Measurements from ENCODE around the gene RAP2A. TPM values are rescaled to one million over a fixed set of nuclear protein-coding genes. Genes with fewer than 3 reads are reported as not detected.

RAP2A gene
- 42.5 TPM for total RNA-seq
- long read RNA-seq, full-length matches to known transcripts = 46 of 51 reads
- long read RNA-seq, partial matches to known transcripts = 0 of 51 reads
- long read RNA-seq, other reads (novel, unspliced or antisense) = 5 of 51 reads

DNA sequence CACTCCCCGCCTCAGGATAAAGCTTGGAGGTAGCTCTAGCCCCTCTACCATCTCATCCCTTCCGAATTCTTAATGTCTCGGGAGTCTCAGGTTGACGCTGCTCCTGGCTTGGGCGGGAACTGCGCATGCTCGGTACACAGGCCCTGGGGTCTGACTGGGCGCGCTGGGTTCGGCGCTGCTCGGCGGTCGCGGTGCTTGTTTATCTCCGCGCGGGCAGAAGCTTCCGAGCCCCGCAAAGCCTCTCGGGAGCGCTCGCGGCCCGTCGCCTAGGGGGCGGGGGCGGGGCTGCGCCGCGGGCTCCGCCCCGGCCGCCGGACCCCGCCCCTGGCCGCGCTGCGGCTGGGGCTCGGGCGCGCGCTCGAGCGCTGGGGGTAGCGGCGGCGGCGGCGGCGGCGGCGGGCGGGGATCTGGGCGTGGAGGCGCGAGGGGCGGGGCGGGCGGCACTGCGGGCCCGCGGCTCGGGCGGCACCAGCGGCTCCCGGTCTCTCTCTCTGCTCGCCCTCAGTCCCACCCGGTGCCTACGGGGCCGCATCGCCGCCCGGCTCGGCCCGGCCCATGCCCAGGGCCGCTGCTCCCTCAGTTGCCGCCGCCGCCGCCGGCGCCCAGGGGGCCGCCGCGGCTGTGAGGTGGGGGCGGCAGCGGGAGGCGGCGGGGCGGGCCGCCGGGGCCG, at the start of gene RAP2A:
RAP2A (plus strand) TSS at position 443 of the 670 bp plus-strand sequence. CDS start 302 bp downstream, outside the sequence.
- intact Hi-C loops (cut with DNase I) = no loop called here
- peaks cover 36% of the 10 kb centered on the region for H3K4me1 ChIP-seq
- H3K4me3 ChIP-seq = peak within 1 kb of the TSS; percentile 81

DNA sequence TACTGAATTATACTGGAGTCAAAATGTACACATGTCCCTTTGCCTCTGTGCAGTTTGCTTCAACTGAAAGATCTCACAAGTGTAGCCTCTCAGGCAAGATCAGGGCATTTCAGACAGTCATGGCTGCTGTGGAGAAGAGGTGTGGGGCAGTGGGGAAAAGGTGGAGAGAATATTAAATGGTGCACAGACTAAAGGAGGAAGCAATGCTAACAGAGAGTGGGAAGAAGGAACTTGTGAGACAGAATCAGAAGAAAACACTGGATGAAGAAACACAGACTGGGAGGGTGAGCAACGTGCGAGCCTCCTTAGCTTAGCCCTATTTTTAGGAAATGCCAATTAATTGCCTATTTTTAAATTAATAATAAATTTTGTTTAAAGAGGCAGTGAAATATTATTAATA, 49.6 kb upstream of the RAP2A start:
- DNase-seq (no peak), ATAC-seq (peak; percentile 34 to 47)
- TF ChIP-seq, protein P1, sequence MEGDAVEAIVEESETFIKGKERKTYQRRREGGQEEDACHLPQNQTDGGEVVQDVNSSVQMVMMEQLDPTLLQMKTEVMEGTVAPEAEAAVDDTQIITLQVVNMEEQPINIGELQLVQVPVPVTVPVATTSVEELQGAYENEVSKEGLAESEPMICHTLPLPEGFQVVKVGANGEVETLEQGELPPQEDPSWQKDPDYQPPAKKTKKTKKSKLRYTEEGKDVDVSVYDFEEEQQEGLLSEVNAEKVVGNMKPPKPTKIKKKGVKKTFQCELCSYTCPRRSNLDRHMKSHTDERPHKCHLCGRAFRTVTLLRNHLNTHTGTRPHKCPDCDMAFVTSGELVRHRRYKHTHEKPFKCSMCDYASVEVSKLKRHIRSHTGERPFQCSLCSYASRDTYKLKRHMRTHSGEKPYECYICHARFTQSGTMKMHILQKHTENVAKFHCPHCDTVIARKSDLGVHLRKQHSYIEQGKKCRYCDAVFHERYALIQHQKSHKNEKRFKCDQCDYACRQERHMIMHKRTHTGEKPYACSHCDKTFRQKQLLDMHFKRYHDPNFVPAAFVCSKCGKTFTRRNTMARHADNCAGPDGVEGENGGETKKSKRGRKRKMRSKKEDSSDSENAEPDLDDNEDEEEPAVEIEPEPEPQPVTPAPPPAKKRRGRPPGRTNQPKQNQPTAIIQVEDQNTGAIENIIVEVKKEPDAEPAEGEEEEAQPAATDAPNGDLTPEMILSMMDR (IDR thresholded peaks at IDR 0.05) = no peak
- peaks cover 27% of the 10 kb centered on the region for H3K4me1 ChIP-seq
- H3K4me3 ChIP-seq = no peak overlapping the region
- no peaks in the 10 kb centered on the region for H3K27me3 ChIP-seq (ENCODE audit: low read depth)
- intact Hi-C loops (cut with DNase I) = no loop called here
- peaks cover 13% of the 10 kb centered on the region for H3K36me3 ChIP-seq
- H3K9me3 ChIP-seq = no peaks in the 10 kb centered on the region
- H3K27ac ChIP-seq = peak overlapping the region; percentile 33

More for the DNA sequence above, at the start of gene RAP2A:
- TF ChIP-seq, protein P1 (IDR thresholded peaks at IDR 0.05) = no peak
- DNase-seq (peak; percentile 93), ATAC-seq (peak; percentile 90 to 92)
- no peaks in the 10 kb centered on the region for H3K9me3 ChIP-seq
- peak within 1 kb of the TSS; percentile 99 for H3K27ac ChIP-seq
- no peaks in the 10 kb centered on the region for H3K27me3 ChIP-seq (ENCODE audit: low read depth)
- H3K36me3 ChIP-seq = no peaks in the 10 kb centered on the region

DNA sequence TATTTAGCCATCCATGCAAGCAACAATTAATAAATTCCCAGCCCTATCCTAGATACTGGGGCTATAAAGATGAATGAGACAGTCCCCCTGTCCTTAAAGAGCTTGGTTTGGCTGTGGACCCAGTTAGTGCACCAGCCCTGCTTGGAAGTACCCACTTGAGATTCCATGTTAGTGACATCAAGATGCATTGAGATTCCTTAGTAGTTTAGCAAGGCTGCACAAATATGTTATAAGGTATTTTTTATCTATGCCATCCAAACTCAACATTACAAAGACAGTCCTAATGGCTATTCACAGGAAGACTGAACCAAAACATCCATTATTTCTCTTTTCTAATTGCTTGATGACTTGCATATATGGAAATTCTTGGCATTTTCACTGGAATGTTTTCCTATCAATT, 48.8 kb upstream of the RAP2A start:
- H3K9me3 ChIP-seq = no peaks in the 10 kb centered on the region
- peak overlapping the region; percentile 33 for H3K27ac ChIP-seq
- H3K4me3 ChIP-seq = no peak overlapping the region
- peaks cover 27% of the 10 kb centered on the region for H3K4me1 ChIP-seq
- peaks cover 13% of the 10 kb centered on the region for H3K36me3 ChIP-seq
- intact Hi-C loops (cut with DNase I) = no loop called here
- TF ChIP-seq, protein P1 (IDR thresholded peaks at IDR 0.05) = no peak
- ATAC-seq = peak; percentile 68 to 90
- no peak for DNase-seq
- no peaks in the 10 kb centered on the region for H3K27me3 ChIP-seq (ENCODE audit: low read depth)

DNA sequence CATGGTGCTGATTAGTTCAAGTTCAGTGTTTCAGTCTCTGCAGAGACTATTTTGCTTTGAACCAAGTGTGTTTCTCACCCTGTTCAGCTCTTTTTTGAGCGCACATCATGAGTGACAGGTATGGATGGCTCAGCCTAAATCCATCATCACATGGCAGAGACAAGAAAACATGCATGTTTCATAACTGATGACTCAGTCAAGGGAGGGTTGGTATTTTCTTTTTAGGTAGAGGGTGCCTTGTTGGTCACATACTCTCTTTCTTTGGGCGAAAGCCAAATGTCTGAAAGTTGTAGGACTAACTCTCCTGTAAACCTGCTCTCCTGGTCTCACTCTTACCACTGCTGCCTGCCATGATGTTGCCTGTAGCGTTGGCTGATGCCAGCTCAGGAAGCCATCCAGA, 48.1 kb upstream of the RAP2A start:
- intact Hi-C loops (cut with DNase I) = no loop called here
- H3K4me3 ChIP-seq = no peak overlapping the region
- ATAC-seq (no peak), DNase-seq (no peak)
- H3K36me3 ChIP-seq = peaks cover 13% of the 10 kb centered on the region
- H3K27me3 ChIP-seq (ENCODE audit: low read depth) = no peaks in the 10 kb centered on the region
- H3K4me1 ChIP-seq = peaks cover 27% of the 10 kb centered on the region
- TF ChIP-seq, protein P1 (IDR thresholded peaks at IDR 0.05) = no peak
- H3K9me3 ChIP-seq = no peaks in the 10 kb centered on the region
- H3K27ac ChIP-seq = peak overlapping the region; percentile 33

DNA sequence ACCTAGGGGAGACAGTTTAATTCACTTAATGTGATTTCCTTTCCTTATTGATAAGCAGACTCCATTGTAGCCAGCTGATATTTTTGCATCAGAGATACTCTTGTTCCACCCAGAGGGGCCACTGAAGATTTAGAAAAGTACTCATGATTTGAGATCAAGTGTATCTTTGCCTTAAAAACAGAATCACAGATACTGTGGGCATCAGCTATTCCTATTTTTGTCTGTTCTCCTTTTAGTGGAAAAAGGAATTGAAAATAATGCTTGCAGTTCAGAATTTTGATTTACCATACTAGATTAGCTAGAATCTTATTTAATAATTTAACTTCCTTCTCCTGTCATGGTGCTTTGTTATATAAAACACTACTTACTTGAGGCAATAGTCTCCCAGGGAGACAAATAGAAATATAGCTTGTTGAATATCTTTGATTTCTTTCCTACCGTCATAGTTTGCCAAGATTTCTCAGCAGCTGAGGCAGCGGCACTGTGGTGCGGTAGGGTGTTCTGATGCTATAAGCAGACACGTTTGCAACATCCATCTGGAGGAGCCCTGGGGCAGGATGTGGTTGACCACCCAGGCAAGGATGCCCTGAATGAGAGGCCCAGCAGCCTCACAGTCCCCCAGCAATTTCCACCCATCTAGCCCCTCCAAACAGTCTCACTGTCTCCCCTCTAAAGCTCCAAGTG, 47.0 kb upstream of the RAP2A start:
- Histone ChIP-seq H3K4me3 (no peak overlapping the region), H3K27ac (peak overlapping the region; percentile 33), H3K9me3 (no peaks in the 10 kb centered on the region), H3K4me1 (peaks cover 27% of the 10 kb centered on the region), H3K36me3 (peaks cover 21% of the 10 kb centered on the region), H3K27me3 (ENCODE audit: low read depth) (no peaks in the 10 kb centered on the region)
- intact Hi-C loops (cut with DNase I) = no loop called here
- DNase-seq (peak; percentile 69), ATAC-seq (peak; percentile 48 to 82)
- TF ChIP-seq, protein P1 (IDR thresholded peaks at IDR 0.05) = no peak

Data from lower lobe of right lung (tissue), 2 donors.